A549 (cell line): Measurements from ENCODE around the gene ADM2. TPM values are rescaled to one million over a fixed set of nuclear protein-coding genes. Genes with fewer than 3 reads are reported as not detected.
A peak's percentile ranks its signal among the peaks of the same experiment; 100 is the strongest.

Experiments
- ATAC-seq, 2 experiments: fragments of 200-7000 bp in 1 of 2; fragments of >200 bp in 1 of 2; cut with Nextera tagmentation in 1 of 2; cut with Tn5 transposase in 1 of 2; 3 replicates each; pipeline versions ENCODE4 v1.8.0 to v1.9.1; 2018 to 2020; ENCODE audit warnings: mild to moderate bottlenecking in 1 of 2, moderate library complexity in 1 of 2
- CTCF ChIA-PET: fragments of 300-600 bp; sonication (Branson Sonifier 250); formaldehyde crosslinking; extraction: SDS; loops from one replicate; lab custom pipeline; 2021; ENCODE audit warnings: antibody characterized with exemption, inconsistent platforms; lab: Yijun Ruan, JAX
- POLR2A ChIA-PET: fragments of 350-600 bp; formaldehyde crosslinking; extraction: SDS; loops from one replicate; lab custom pipeline; 2021; ENCODE audit warnings: antibody characterized with exemption, inconsistent platforms; lab: Yijun Ruan, JAX
- DNase-seq, 2 experiments: peaks; one replicate each; pipeline versions ENCODE4 v3.0.0 to v3.0.0-alpha.2; 2011 to 2016; ENCODE audit warnings: low read depth in 1 of 2, low spot score in 1 of 2
- FAIRE-seq: peaks from 2 replicates; lab custom pipeline; 2011; peaks lifted over from hg19 to GRCh38; lab: Jason Lieb, UNC
- H3K27ac ChIP-seq, 2 experiments: fragments of >200 bp; sonication (Bioruptor Twin); formaldehyde crosslinking; 3 replicates each; pipeline ENCODE4 v1.5.1; 2016 to 2017
- H3K4me1 ChIP-seq: fragments of >200 bp; sonication (Bioruptor Twin); formaldehyde crosslinking; 3 replicates; pipeline ENCODE4 v1.6.1; 2016
- H3K4me2 ChIP-seq: fragments of >200 bp; sonication (Bioruptor Twin); formaldehyde crosslinking; 3 replicates; pipeline ENCODE4 v1.6.1; 2016
- H3K4me3 ChIP-seq: fragments of >200 bp; sonication (Bioruptor Twin); formaldehyde crosslinking; 3 replicates; pipeline ENCODE4 v1.5.1; 2016
- H3K9me3 ChIP-seq: fragments of >200 bp; sonication (Bioruptor Twin); formaldehyde crosslinking; 3 replicates; pipeline ENCODE4 v1.6.1; 2016
- EP300 ChIP-seq, 2 experiments: fragments of >200 bp; sonication (Bioruptor Twin); formaldehyde crosslinking; IDR thresholded peaks; 2 replicates in 1 of 2; 3 replicates in 1 of 2; pipeline ENCODE4 v1.6.1; 2016 to 2017
- ESRRA ChIP-seq: fragments of 150-350 bp; IDR thresholded peaks from 2 replicates; pipeline ENCODE4 v1.6.1; 2014; ENCODE audit warnings: mild to moderate bottlenecking, low read length, borderline replicate concordance
- FOXS1 ChIP-seq: fragments of 250-450 bp; sonication (Bioruptor Pico); IDR thresholded peaks from 2 replicates; pipeline ENCODE4 v1.5.0; 2020; ENCODE audit warnings: mild to moderate bottlenecking, moderate library complexity
- HEYL ChIP-seq: fragments of 250-450 bp; sonication (Bioruptor Pico); IDR thresholded peaks from 2 replicates; pipeline ENCODE4 v1.8.0; 2021; ENCODE audit warnings: mild to moderate bottlenecking, moderate library complexity
- HOXB5 ChIP-seq: fragments of 250-450 bp; sonication (Bioruptor Pico); IDR thresholded peaks from 2 replicates; pipeline ENCODE4 v1.5.0; 2020; ENCODE audit warnings: mild to moderate bottlenecking, moderate library complexity
- JUN ChIP-seq, 2 experiments: fragments of >200 bp; sonication (Bioruptor Twin); formaldehyde crosslinking; IDR thresholded peaks; 2 replicates in 1 of 2; 3 replicates in 1 of 2; pipeline ENCODE4 v1.6.1; 2016 to 2017
- KDM5A ChIP-seq: fragments of 200-600 bp; sonication (generic); IDR thresholded peaks from 2 replicates; pipeline ENCODE4 v1.6.1; 2016; ENCODE audit warnings: antibody characterized with exemption, mild to moderate bottlenecking
- MAFK ChIP-seq: fragments of 450-650 bp; IDR thresholded peaks from 2 replicates; pipeline ENCODE4 v1.6.1; 2014; ENCODE audit not compliant: partially characterized antibody
- NR3C1 ChIP-seq: fragments of >200 bp; sonication (Bioruptor Twin); formaldehyde crosslinking; IDR thresholded peaks from 3 replicates; pipeline ENCODE4 v1.6.1; 2017
- POLR2A ChIP-seq: IDR thresholded peaks from 2 replicates; pipeline ENCODE4 v1.6.1; 2012; ENCODE audit warnings: mild to moderate bottlenecking, low read length
- RAD21 ChIP-seq, 2 experiments: fragments of >200 bp in 1 of 2; sonication (Bioruptor Twin) in 1 of 2; formaldehyde crosslinking in 1 of 2; IDR thresholded peaks in 1 of 2; conservative IDR thresholded peaks in 1 of 2; 2 replicates in 1 of 2; 3 replicates in 1 of 2; pipeline ENCODE4 v1.6.1; 2012 to 2018; ENCODE audit warnings: inconsistent platforms in 1 of 2
- RFX5 ChIP-seq: fragments of 450-650 bp; IDR thresholded peaks from 2 replicates; pipeline ENCODE4 v1.7.1; 2014; ENCODE audit warnings: antibody characterized with exemption, mild to moderate bottlenecking, moderate library complexity
- SMC3 ChIP-seq: fragments of >200 bp; sonication (Bioruptor Twin); formaldehyde crosslinking; IDR thresholded peaks from 3 replicates; pipeline ENCODE4 v1.6.1; 2018; ENCODE audit warnings: inconsistent platforms
- TFCP2L1 ChIP-seq: fragments of 250-450 bp; sonication (Bioruptor Pico); IDR thresholded peaks from 2 replicates; pipeline ENCODE4 v1.5.0; 2021; ENCODE audit warnings: mild to moderate bottlenecking
- TP53 ChIP-seq: fragments of 250-450 bp; sonication (Bioruptor Pico); IDR thresholded peaks from 2 replicates; pipeline ENCODE4 v1.5.0; 2021; ENCODE audit warnings: mild to moderate bottlenecking, moderate library complexity
- ZC3H11A ChIP-seq: fragments of 450-650 bp; IDR thresholded peaks from 2 replicates; pipeline ENCODE4 v1.6.1; 2014; ENCODE audit warnings: antibody characterized with exemption, mild to moderate bottlenecking
- ZSCAN20 ChIP-seq: fragments of 250-450 bp; sonication (Bioruptor Pico); IDR thresholded peaks from 2 replicates; pipeline ENCODE4 v1.8.0; 2022; ENCODE audit warnings: mild to moderate bottlenecking, moderate library complexity
- WGBS: methylation state at CpG from one replicate; pipeline ENCODE4 v1.1.6; 2017; ENCODE audit errors: missing lambda C conversion rate; 5-methylcytosine and 5-hydroxymethylcytosine counted together
- polyA plus RNA-seq, 4 experiments: library from polyadenylated mRNA; depleted of rRNA in 3 of 4; stranded (reverse); fragments of >200 nt; fragmentation: RNase III in 1 of 4; extraction: RNeasy Plus Mini Kit Qiagen cat#74134 plus additional on column Dnase treatment in 1 of 4; gene quantifications; 2 replicates in 3 of 4; 3 replicates in 1 of 4; pipeline ENCODE4 v1.2.3, GENCODE V29; 2011 to 2017
- TF ChIP-seq, protein P1 (sequence below): fragments of >200 bp; sonication (Bioruptor Twin); formaldehyde crosslinking; IDR thresholded peaks from 2 replicates; pipeline ENCODE4 v1.6.1; 2016
- TF ChIP-seq, protein P2 (sequence below): fragments of 200-600 bp; sonication (generic); IDR thresholded peaks from 2 replicates; pipeline ENCODE4 v1.6.1; 2016; ENCODE audit warnings: antibody characterized with exemption, mild to moderate bottlenecking, moderate library complexity
- TF ChIP-seq, protein P3 (sequence below): IDR thresholded peaks from 2 replicates; pipeline ENCODE4 v1.6.1; 2012
- TF ChIP-seq, protein P4 (sequence below): fragments of >200 bp; sonication (Bioruptor Twin); formaldehyde crosslinking; IDR thresholded peaks from 3 replicates; pipeline ENCODE4 v1.6.1; 2016

The ADM2 gene
- polyA plus RNA-seq, 2 of the 4 experiments (the other 2 are of a cell fraction), result 0.50 to 1.1 TPM

DNA sequence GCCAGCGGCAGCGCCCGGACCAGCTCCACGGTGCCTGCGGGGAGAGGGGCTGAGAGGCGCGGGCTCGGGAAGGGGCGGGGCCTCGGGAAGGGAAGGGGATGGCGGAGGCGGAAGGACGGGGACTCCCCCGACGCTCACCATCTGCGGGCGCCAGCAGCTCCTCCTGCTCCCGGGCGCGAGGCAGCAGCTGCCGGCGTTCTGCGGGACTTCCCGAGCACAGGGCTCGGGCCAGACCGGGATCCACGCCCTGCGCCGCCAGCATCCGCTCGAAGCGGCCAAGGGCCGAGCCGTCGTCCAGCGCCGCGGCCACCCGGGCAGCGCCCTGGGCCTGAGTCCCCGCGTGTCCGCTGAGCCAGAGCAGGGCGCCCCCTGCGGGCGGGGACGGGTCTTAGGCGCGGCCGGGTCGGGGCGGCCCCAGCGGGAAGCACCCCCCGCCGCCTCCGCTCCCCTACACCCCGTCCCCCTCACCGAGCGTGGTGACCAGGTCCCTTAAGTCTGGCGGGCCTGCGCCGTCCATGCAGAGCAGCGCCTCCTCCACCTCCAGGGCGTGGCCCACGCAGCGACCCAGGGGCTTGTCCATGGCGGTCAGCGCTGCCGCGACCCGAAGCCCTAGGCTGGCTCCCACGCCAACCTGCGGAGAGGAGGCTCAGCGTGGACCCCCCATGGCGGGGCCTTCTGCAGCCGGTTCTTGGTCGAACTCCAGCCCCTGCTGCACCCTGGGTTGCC is 44.9 kb downstream of the ADM2 start (continued):
- TF ChIP-seq RAD21 (conservative IDR thresholded peaks at IDR 0.05 in 1 of 2, IDR thresholded peaks at IDR 0.05 in 1 of 2), result peak in 1 of 2 experiments; percentile 33; a peak in 1 of 5 replicates
- no peak for TF ChIP-seq MAFK
- TF ChIP-seq JUN (IDR thresholded peaks at IDR 0.05), result peak in 1 of 2 experiments; percentile 65; a peak in 3 of 5 replicates
- no peak for TF ChIP-seq RFX5
- TF ChIP-seq, protein P1, sequence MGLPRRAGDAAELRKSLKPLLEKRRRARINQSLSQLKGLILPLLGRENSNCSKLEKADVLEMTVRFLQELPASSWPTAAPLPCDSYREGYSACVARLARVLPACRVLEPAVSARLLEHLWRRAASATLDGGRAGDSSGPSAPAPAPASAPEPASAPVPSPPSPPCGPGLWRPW, result no peak
- TF ChIP-seq NR3C1, result no peak
- no peak for TF ChIP-seq TFCP2L1 (CRISPR knock-in tag)
- 0 out of 2 replicates have a peak, but pooled peaks have one; percentile 10 for TF ChIP-seq TP53
- TF ChIP-seq, protein P2, sequence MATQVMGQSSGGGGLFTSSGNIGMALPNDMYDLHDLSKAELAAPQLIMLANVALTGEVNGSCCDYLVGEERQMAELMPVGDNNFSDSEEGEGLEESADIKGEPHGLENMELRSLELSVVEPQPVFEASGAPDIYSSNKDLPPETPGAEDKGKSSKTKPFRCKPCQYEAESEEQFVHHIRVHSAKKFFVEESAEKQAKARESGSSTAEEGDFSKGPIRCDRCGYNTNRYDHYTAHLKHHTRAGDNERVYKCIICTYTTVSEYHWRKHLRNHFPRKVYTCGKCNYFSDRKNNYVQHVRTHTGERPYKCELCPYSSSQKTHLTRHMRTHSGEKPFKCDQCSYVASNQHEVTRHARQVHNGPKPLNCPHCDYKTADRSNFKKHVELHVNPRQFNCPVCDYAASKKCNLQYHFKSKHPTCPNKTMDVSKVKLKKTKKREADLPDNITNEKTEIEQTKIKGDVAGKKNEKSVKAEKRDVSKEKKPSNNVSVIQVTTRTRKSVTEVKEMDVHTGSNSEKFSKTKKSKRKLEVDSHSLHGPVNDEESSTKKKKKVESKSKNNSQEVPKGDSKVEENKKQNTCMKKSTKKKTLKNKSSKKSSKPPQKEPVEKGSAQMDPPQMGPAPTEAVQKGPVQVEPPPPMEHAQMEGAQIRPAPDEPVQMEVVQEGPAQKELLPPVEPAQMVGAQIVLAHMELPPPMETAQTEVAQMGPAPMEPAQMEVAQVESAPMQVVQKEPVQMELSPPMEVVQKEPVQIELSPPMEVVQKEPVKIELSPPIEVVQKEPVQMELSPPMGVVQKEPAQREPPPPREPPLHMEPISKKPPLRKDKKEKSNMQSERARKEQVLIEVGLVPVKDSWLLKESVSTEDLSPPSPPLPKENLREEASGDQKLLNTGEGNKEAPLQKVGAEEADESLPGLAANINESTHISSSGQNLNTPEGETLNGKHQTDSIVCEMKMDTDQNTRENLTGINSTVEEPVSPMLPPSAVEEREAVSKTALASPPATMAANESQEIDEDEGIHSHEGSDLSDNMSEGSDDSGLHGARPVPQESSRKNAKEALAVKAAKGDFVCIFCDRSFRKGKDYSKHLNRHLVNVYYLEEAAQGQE, result no peak
- TF ChIP-seq EP300 (IDR thresholded peaks at IDR 0.05), result no peak
- TF ChIP-seq POLR2A, result peak; percentile 23
- TF ChIP-seq KDM5A, result no peak
- TF ChIP-seq HEYL, result no peak
- TF ChIP-seq, all 56 proteins: peak for 10

DNA sequence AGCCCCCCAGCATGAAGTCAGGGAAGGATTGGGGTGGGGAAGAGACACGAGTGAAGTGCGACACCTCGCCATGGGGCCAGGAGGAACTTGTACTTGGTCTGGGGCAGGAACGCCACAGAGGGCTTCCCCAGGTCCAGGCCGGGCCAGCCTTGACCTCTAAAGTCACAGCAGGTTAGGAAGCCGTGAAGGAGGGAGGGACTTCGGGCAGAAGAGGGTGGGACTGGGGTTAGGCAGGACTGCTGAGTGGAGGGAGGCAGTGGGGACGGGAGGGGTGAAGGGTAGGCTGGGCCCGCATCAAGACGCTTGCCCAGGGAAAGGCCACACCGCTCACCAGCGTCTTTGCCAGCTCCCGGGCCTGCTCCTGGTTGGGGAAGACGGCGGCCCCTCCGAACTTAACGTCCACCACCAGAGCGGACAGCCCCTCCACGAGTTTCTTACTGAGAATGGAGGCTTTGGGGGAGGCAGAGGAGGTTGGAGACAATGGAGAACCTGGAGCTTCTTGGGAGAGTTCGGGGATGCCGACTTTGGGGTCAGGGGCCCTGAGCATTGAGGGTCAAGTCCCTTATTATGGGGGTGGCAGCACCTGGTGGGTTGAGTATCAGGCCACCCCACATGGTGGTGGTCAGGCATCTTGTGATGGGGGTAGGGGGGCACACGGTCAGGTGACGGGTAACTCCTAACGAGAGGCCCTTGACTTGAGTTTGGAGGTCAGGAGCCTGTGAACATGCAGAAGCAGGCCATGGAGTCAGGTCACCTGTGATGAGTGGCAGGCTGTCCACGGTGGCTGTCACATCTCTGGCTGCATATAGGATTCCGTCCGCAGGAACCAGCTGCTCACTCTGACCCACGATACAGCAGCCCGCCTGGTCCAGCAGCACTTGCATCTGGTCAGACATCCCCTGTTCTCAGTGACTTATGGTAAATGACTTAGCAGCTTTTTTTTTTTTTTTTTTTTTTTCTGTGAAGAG is 45.8 kb downstream of the ADM2 start:
- no peaks in the 10 kb centered on the region for H3K9me3 ChIP-seq
- FAIRE-seq, result no peak
- CTCF ChIA-PET, result interaction anchor here (0.5 to 3.0 kb wide), 4 partner anchors 18 to 286 kb away, joined by 3 to 19 read pairs (median 4); partner anchors contain the start of gene SYCE3
- ATAC-seq, result peak; percentile 17 to 56; a peak in 5 of 6 replicates
- H3K4me1 ChIP-seq, result peaks cover 20% of the 10 kb centered on the region
- TF ChIP-seq ESRRA (no peak), HOXB5 (CRISPR knock-in tag) (no peak), FOXS1 (CRISPR knock-in tag) (no peak), ZC3H11A (no peak), SMC3 (no peak), POLR2A (peak; percentile 29; the same call in 1 of the 2 replicates), ZSCAN20 (CRISPR knock-in tag) (no peak)
- TF ChIP-seq, protein P3, sequence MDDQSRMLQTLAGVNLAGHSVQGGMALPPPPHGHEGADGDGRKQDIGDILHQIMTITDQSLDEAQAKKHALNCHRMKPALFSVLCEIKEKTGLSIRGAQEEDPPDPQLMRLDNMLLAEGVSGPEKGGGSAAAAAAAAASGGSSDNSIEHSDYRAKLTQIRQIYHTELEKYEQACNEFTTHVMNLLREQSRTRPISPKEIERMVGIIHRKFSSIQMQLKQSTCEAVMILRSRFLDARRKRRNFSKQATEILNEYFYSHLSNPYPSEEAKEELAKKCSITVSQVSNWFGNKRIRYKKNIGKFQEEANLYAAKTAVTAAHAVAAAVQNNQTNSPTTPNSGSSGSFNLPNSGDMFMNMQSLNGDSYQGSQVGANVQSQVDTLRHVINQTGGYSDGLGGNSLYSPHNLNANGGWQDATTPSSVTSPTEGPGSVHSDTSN, result peak; percentile 33
- TF ChIP-seq, protein P1, result no peak
- TF ChIP-seq, protein P4, sequence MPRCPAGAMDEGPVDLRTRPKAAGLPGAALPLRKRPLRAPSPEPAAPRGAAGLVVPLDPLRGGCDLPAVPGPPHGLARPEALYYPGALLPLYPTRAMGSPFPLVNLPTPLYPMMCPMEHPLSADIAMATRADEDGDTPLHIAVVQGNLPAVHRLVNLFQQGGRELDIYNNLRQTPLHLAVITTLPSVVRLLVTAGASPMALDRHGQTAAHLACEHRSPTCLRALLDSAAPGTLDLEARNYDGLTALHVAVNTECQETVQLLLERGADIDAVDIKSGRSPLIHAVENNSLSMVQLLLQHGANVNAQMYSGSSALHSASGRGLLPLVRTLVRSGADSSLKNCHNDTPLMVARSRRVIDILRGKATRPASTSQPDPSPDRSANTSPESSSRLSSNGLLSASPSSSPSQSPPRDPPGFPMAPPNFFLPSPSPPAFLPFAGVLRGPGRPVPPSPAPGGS, result 0 out of 3 replicates have a peak, but pooled peaks have one; percentile 3
- H3K27ac ChIP-seq, result peak overlapping the region; percentile 92 to 99
- DNase-seq, result peak; percentile 44 to 84
- peak overlapping the region; percentile 70 for H3K4me3 ChIP-seq
- POLR2A ChIA-PET, result interaction anchor here (0.6 to 2.4 kb wide), 5 partner anchors 12 to 590 kb away, joined by 3 to 13 read pairs (median 3); partner anchors contain the start of genes KLHDC7B, LMF2 and NCAPH2
- H3K4me2 ChIP-seq, result peak overlapping the region; percentile 96
- WGBS, result 43% methylated on average over 28 of the region's 29 CpGs
